NCI-H2029 treated with DMSO at 0.1 percent for 48 hours (cell line): ENCODE data around the gene COL5A1.

Experiments used
- DNase-seq: peaks from one replicate; lab custom pipeline; 2025; lab: John Stamatoyannopoulos, UW

Gene COL5A1

GRCh38 chr9:134768332-134768708, 126.7 kb downstream of the COL5A1 start:
- no peak for DNase-seq

DNA sequence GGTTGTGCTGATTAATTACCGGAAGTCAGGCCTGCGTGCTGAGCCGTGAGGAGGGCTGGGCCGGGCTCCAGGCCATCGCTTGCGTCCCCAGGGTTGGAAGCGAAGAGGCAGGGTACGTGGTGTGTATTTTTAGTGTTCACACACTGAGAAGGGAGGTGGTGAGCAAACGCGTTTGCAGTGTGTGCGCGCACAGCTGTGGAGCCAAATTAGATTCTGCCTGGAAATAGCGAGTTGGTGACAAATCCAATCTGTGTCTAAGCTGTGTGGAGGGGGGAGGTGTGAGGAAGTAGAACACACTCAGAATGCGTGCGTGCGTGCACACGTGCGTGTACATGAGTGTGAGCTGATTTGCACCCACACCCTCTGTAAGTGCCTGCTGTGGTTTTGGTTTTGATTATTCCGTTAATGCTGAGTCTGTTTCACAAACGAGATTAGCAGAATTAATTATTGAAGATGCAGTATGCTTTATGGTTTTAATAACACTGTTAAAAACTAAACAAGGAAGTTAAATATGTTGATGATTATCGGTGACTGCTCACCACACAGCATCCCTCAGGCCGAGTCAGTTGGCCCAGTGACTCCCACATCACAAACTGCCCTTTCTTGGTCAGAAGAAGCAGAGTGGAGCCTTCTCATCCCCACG, 127.2 kb downstream of the COL5A1 start:
- no peak for DNase-seq

- DNase-seq: no peak
Observed at GRCh38 chr9:134770972-134771971, 129.7 kb downstream of the COL5A1 start.

DNA sequence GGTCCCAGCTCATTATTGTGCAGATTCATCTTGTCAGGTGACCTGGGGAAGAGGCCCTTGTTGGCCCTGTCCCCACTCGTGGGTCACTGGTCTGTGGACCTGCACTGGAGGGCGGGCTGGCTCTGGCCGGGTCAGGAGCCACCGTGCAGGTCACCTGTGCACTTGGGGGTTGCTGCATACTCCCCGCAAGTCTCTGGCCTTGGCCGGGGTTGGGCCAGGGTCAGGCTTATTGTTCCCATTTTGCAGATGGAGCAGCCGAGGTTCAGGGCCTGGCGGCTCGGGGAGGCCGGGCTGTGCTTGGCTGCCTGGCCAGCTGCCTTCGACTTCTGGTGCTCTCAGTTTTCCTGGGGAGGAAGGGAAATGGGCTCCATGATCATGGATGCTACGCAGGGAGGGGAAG, 130.7 kb downstream of the COL5A1 start:
- no peak for DNase-seq

GRCh38 chr9:134773842-134774241, 132.2 kb downstream of the COL5A1 start:
- DNase-seq: no peak

GRCh38 chr9:134774410-134774809, 132.8 kb downstream of the COL5A1 start:
- no peak for DNase-seq

DNA sequence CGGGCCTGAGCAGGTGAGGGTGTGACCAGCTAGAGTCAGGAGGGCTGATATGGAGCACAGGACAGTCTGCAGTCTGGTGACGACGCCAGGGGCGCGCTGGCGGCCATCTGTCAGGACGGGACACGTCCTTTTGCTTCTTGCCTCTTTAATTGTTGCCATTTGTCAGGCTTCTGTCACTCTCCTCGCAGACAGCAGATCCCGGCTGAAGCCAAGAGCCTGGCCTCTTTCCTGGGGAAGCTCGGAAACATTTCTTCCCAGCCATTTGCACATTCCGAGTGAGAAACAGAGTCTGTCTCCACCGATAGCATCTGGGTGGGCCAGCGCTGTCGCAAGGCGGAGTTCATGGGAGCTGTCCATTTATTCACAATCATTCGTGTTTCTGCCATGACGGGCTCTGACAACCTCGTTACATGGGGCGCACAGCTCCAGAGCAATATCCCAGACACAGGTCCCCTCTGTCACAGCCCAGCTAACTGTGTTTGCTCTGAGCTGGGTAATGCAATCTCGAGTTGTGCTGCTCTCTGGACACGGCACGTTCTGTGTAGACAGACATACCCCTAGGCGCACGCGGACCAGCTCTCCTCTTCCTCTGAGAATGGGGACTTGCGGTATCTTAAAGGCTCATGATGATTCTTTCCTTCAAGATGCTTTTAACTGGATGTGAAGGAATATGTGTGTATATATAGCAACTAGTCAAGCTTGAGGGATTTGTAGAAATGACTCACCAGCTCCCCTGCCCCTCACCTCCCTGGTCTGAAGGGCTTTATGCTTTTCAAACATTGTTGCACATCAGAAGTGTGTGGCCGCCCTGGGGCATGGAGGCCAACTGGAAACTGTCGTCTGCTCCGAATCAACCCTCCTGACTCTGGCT, 133.7 kb downstream of the COL5A1 start:
- no peak for DNase-seq

- DNase-seq: no peak
Observed at GRCh38 chr9:134776080-134776796, 134.6 kb downstream of the COL5A1 start.

- no peak for DNase-seq
Observed at GRCh38 chr9:134777153-134777552, 135.6 kb downstream of the COL5A1 start.

DNA sequence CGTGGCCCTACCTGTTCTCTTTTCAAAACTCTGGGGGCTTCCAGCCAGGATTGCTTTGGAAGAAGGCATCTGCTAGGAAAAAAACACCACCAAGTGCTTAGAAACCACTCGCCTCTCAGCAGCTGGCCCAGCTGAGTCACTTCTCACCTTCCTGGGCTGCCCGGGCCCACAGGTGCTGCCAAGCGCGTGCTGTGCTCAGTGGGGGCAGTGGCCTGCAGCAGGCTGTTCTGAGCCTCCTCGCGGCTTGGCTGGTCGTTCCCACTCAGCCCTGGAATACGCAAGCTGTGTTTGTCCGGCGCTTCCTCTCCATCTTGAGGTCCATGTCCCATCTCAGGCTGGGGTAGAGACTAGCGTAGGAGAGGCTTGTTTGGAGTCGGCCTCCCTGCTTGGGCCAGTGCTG, 136.6 kb downstream of the COL5A1 start:
- DNase-seq: no peak

DNA sequence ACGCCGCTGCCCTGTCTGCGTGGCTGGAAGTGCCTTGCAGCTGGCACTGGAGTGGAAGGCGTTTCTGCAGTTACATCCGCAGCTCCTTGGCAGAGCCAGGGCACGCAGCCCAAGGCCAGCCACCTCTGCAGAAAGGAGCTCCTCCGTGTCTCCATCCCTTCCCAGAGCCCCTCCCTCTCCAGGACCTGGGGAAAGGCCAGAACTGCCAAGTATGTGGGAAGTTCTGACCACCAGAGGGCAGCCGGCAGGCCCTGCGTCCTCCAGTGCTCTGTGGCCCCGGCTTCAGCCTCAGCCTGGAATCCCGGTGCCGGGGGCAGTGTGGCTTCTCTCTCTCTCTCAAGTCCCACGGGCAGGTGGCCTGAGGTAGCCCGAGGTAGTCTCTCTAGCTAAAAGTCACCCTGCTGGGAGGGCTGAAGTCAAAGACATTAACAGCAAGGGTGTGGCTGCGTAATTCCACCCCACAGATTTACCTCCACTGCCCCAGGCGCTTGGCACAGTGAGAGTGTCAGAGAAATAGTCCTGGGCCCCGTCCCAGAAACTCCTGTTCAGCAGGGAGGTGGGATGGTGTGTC, 137.3 kb downstream of the COL5A1 start:
- DNase-seq: no peak

DNA sequence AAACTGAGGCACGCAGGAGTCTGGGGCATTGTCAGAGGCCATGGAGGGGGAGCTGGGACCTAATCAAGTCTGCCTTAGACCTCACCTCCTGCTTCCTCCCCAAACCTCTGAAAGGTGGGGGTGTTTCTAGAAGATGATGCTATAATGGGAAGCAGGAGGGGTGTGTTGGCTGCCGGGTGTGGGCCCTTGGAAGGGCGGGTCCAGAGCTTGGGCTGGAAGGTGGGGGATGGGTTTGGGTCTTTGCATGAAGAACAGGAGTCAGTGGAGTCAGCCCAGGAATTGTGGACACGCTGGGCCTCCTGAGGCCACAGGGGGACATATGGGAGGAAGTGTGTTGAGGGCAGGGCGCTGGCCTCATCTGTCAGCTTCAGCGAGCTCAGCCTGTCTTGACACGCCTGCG, 138.0 kb downstream of the COL5A1 start:
- no peak for DNase-seq

- no peak for DNase-seq
Observed at GRCh38 chr9:134781591-134782302, 140.1 kb downstream of the COL5A1 start.

GRCh38 chr9:134782921-134783698, 141.5 kb downstream of the COL5A1 start:
- no peak for DNase-seq

DNA sequence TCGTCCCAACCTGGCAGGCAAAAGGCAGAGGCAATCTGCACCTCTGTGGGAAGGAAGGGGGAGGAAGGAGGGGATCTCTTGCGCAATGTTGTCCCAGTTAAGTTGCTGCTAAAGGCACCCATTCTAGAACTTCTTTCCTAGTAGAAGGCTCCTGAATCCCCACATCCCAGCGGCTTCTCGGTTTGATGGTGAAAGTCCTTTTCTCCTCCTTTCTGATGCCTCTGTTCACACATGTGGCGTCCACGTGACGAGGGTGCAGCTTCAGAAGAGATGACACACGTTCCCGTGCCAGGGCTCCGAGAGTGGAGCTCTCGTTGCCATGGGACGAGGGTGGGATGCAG, 142.1 kb downstream of the COL5A1 start:
- DNase-seq: no peak

GRCh38 chr9:134784577-134785305, 143.1 kb downstream of the COL5A1 start:
- no peak for DNase-seq

DNA sequence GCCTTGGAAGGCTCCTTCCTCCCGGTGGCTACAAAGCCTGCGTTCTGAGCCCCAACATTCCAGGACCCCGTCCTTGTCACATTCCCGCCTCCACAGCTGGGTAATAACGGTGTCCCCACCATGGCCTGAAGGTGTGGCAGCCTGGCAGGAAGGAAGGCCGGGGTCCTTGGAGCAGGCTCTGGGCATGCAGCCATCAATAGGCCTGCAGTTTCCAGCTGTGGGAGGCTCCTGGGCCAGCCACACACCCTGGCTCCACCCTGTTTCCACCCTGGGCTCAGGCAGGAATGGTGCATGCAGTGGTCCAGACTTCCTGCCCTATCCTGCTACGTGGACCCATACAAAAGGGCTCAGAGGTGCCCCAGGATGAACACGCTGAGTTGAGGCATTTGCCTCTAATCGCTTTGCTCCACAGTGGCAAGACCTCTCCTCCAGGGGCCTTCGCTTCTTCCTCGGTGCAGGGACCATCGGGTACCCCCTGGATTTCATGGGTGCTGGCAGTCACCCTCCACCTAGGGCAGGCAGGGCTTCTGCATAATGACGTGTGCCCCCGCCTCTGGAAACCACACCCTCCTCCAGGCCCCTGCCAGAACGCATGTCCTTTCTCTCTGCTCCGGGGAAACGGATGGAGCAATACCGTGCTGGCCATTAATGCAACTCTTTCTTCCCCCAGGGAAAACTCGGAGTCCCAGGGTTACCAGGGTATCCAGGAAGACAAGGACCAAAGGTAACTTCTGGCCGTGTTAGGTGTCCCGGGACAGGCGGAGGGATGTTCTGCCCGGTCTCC, 143.9 kb downstream of the COL5A1 start:
- no peak for DNase-seq
